ENCODE data around the gene EMP2.
"Not testable (repeated sequence)": the region's sequence is repeated elsewhere in the genome, so short reads cannot be mapped to it uniquely, and the experiment has no call there.

The EMP2 gene

GRCh38 chr16:10514369-10515055 lies 65.9 kb downstream of the EMP2 start:
- POLR2A ChIA-PET: interaction anchor here (0.7 kb wide), 1 partner anchor 14 kb away, joined by 3 read pairs; no protein-coding TSS in a partner anchor
- CTCF ChIA-PET: interaction anchor here (0.6 to 9.3 kb wide), 13 partner anchors 8 to 435 kb away, joined by 3 to 103 read pairs (median 4); no protein-coding TSS in a partner anchor
- DNase-seq: peak; percentile 64 to 84 (median 77)
- peaks cover 0 to 8% (median 4%) of the 10 kb centered on the region in 4 experiments for H3K4me1 ChIP-seq (ENCODE audit: control extremely low read depth in 1 of 4, control insufficient read depth in 4 of 4, insufficient read depth in 4 of 4, low read length in 3 of 4)
- H3K27ac ChIP-seq (ENCODE audit: insufficient read depth in 1 of 2, low read depth in 1 of 2, low read length in 2 of 2, poor library complexity in 1 of 2, severe bottlenecking in 2 of 2): no peak overlapping the region
- no peaks in the 10 kb centered on the region for H3K36me3 ChIP-seq (ENCODE audit: control insufficient read depth in 4 of 4, insufficient read depth in 4 of 4, low read length in 3 of 4)
- no peak overlapping the region for H3K4me3 ChIP-seq (ENCODE audit: control insufficient read depth in 1 of 7, extremely low read depth in 1 of 7, insufficient read depth in 4 of 7, low read depth in 2 of 7, low read length in 6 of 7)
- H3K9me3 ChIP-seq (ENCODE audit: control extremely low read depth in 1 of 5, control insufficient read depth in 4 of 5, insufficient read depth in 2 of 5, low read depth in 1 of 5, low read length in 4 of 5): no peaks in the 10 kb centered on the region
- 43% methylated on average over 4 of the region's 6 CpGs for WGBS (ENCODE audit: insufficient coverage)
- no peaks in the 10 kb centered on the region for H3K27me3 ChIP-seq (replicated peaks in 2 of 5; ENCODE audit: control insufficient read depth in 4 of 5, insufficient read depth in 5 of 5, low read length in 4 of 5)

GRCh38 chr16:10511829-10512228 lies 68.6 kb downstream of the EMP2 start:
- Histone ChIP-seq H3K27ac (ENCODE audit: insufficient read depth in 1 of 2, low read depth in 1 of 2, low read length in 2 of 2, poor library complexity in 1 of 2, severe bottlenecking in 2 of 2) (no peak overlapping the region), H3K36me3 (ENCODE audit: control insufficient read depth in 4 of 4, insufficient read depth in 4 of 4, low read length in 3 of 4) (no peaks in the 10 kb centered on the region), H3K4me1 (ENCODE audit: control extremely low read depth in 1 of 4, control insufficient read depth in 4 of 4, insufficient read depth in 4 of 4, low read length in 3 of 4) (peaks cover 0 to 8% (median 4%) of the 10 kb centered on the region in 4 experiments), H3K4me3 (ENCODE audit: control insufficient read depth in 1 of 7, extremely low read depth in 1 of 7, insufficient read depth in 4 of 7, low read depth in 2 of 7, low read length in 6 of 7) (no peak overlapping the region), H3K9me3 (ENCODE audit: control extremely low read depth in 1 of 5, control insufficient read depth in 4 of 5, insufficient read depth in 2 of 5, low read depth in 1 of 5, low read length in 4 of 5) (no peaks in the 10 kb centered on the region), H3K27me3 (replicated peaks in 2 of 5; ENCODE audit: control insufficient read depth in 4 of 5, insufficient read depth in 5 of 5, low read length in 4 of 5) (no peaks in the 10 kb centered on the region)
- ChIA-PET CTCF (interaction anchor here (1.2 to 9.3 kb wide), 3 partner anchors 196 to 255 kb away, joined by 4 to 103 read pairs (median 6); no protein-coding TSS in a partner anchor), POLR2A (no interaction called here)
- WGBS (ENCODE audit: insufficient coverage): no CpG with 5 or more reads among the region's 1 CpG
- DNase-seq: peak in 2 of 3 donors; percentile 51 to 52

- 60% methylated on average over 1 of the region's 2 CpGs for WGBS (ENCODE audit: insufficient coverage)
- ChIA-PET CTCF (interaction anchor here (1.1 to 9.3 kb wide), 6 partner anchors 129 to 253 kb away, joined by 3 to 103 read pairs (median 4); no protein-coding TSS in a partner anchor), POLR2A (interaction anchor here (0.6 to 0.9 kb wide), 2 partner anchors 195 to 267 kb away, joined by 3 read pairs; no protein-coding TSS in a partner anchor)
- no peak overlapping the region for H3K4me3 ChIP-seq (ENCODE audit: control insufficient read depth in 1 of 7, extremely low read depth in 1 of 7, insufficient read depth in 4 of 7, low read depth in 2 of 7, low read length in 6 of 7)
- H3K36me3 ChIP-seq (ENCODE audit: control insufficient read depth in 4 of 4, insufficient read depth in 4 of 4, low read length in 3 of 4): no peaks in the 10 kb centered on the region
- peaks cover 0 to 8% (median 4%) of the 10 kb centered on the region in 4 experiments for H3K4me1 ChIP-seq (ENCODE audit: control extremely low read depth in 1 of 4, control insufficient read depth in 4 of 4, insufficient read depth in 4 of 4, low read length in 3 of 4)
- DNase-seq: no peak
- no peak overlapping the region for H3K27ac ChIP-seq (ENCODE audit: insufficient read depth in 1 of 2, low read depth in 1 of 2, low read length in 2 of 2, poor library complexity in 1 of 2, severe bottlenecking in 2 of 2)
- no peaks in the 10 kb centered on the region for H3K27me3 ChIP-seq (replicated peaks in 2 of 5; ENCODE audit: control insufficient read depth in 4 of 5, insufficient read depth in 5 of 5, low read length in 4 of 5)
- H3K9me3 ChIP-seq (ENCODE audit: control extremely low read depth in 1 of 5, control insufficient read depth in 4 of 5, insufficient read depth in 2 of 5, low read depth in 1 of 5, low read length in 4 of 5): no peaks in the 10 kb centered on the region
Measured at GRCh38 chr16:10510279-10510678, 70.1 kb downstream of the EMP2 start.

GRCh38 chr16:10509534-10510025 lies 70.8 kb downstream of the EMP2 start:
- Histone ChIP-seq H3K4me3 (ENCODE audit: control insufficient read depth in 1 of 7, extremely low read depth in 1 of 7, insufficient read depth in 4 of 7, low read depth in 2 of 7, low read length in 6 of 7) (no peak overlapping the region), H3K27me3 (replicated peaks in 2 of 5; ENCODE audit: control insufficient read depth in 4 of 5, insufficient read depth in 5 of 5, low read length in 4 of 5) (no peaks in the 10 kb centered on the region), H3K36me3 (ENCODE audit: control insufficient read depth in 4 of 4, insufficient read depth in 4 of 4, low read length in 3 of 4) (no peaks in the 10 kb centered on the region), H3K9me3 (ENCODE audit: control extremely low read depth in 1 of 5, control insufficient read depth in 4 of 5, insufficient read depth in 2 of 5, low read depth in 1 of 5, low read length in 4 of 5) (peaks cover 0 to 2% (median 0%) of the 10 kb centered on the region in 5 experiments), H3K27ac (ENCODE audit: insufficient read depth in 1 of 2, low read depth in 1 of 2, low read length in 2 of 2, poor library complexity in 1 of 2, severe bottlenecking in 2 of 2) (no peak overlapping the region), H3K4me1 (ENCODE audit: control extremely low read depth in 1 of 4, control insufficient read depth in 4 of 4, insufficient read depth in 4 of 4, low read length in 3 of 4) (peaks cover 0 to 3% (median 0%) of the 10 kb centered on the region in 4 experiments)
- 39% methylated on average over 4 of the region's 6 CpGs for WGBS (ENCODE audit: insufficient coverage)
- POLR2A ChIA-PET: interaction anchor here (0.9 kb wide), 1 partner anchor 195 kb away, joined by 3 read pairs; no protein-coding TSS in a partner anchor
- CTCF ChIA-PET: interaction anchor here (0.6 to 9.3 kb wide), 7 partner anchors 194 to 254 kb away, joined by 3 to 103 read pairs (median 4); no protein-coding TSS in a partner anchor
- peak; percentile 81 to 88 (median 85) for DNase-seq

GRCh38 chr16:10505286-10505685 lies 75.1 kb downstream of the EMP2 start:
- H3K36me3 ChIP-seq (ENCODE audit: control insufficient read depth in 4 of 4, insufficient read depth in 4 of 4, low read length in 3 of 4); H3K4me1 ChIP-seq (ENCODE audit: control extremely low read depth in 1 of 4, control insufficient read depth in 4 of 4, insufficient read depth in 4 of 4, low read length in 3 of 4); H3K27ac ChIP-seq (ENCODE audit: insufficient read depth in 1 of 2, low read depth in 1 of 2, low read length in 2 of 2, poor library complexity in 1 of 2, severe bottlenecking in 2 of 2); DNase-seq; H3K27me3 ChIP-seq (replicated peaks in 2 of 5; ENCODE audit: control insufficient read depth in 4 of 5, insufficient read depth in 5 of 5, low read length in 4 of 5); H3K9me3 ChIP-seq (ENCODE audit: control extremely low read depth in 1 of 5, control insufficient read depth in 4 of 5, insufficient read depth in 2 of 5, low read depth in 1 of 5, low read length in 4 of 5); H3K4me3 ChIP-seq (ENCODE audit: control insufficient read depth in 1 of 7, extremely low read depth in 1 of 7, insufficient read depth in 4 of 7, low read depth in 2 of 7, low read length in 6 of 7); POLR2A ChIA-PET: not testable (repeated sequence)
- CTCF ChIA-PET: interaction anchor here (0.6 to 1.1 kb wide), 3 partner anchors 37 to 317 kb away, joined by 3 read pairs; no protein-coding TSS in a partner anchor
- WGBS (ENCODE audit: insufficient coverage): 83% methylated on average over 3 of the region's 3 CpGs

GRCh38 chr16:10504404-10504885 lies 76.0 kb downstream of the EMP2 start:
- ChIA-PET CTCF (interaction anchor here (0.6 to 1.1 kb wide), 4 partner anchors 24 to 414 kb away, joined by 3 to 4 read pairs (median 3); no protein-coding TSS in a partner anchor), POLR2A (no interaction called here)
- no peak overlapping the region for H3K4me3 ChIP-seq (ENCODE audit: control insufficient read depth in 1 of 7, extremely low read depth in 1 of 7, insufficient read depth in 4 of 7, low read depth in 2 of 7, low read length in 6 of 7)
- no peaks in the 10 kb centered on the region for H3K36me3 ChIP-seq (ENCODE audit: control insufficient read depth in 4 of 4, insufficient read depth in 4 of 4, low read length in 3 of 4)
- DNase-seq: peak in 2 of 3 donors; percentile 34 to 60
- peaks cover 0 to 2% (median 0%) of the 10 kb centered on the region in 5 experiments for H3K9me3 ChIP-seq (ENCODE audit: control extremely low read depth in 1 of 5, control insufficient read depth in 4 of 5, insufficient read depth in 2 of 5, low read depth in 1 of 5, low read length in 4 of 5)
- no peaks in the 10 kb centered on the region for H3K4me1 ChIP-seq (ENCODE audit: control extremely low read depth in 1 of 4, control insufficient read depth in 4 of 4, insufficient read depth in 4 of 4, low read length in 3 of 4)
- no peak overlapping the region for H3K27ac ChIP-seq (ENCODE audit: insufficient read depth in 1 of 2, low read depth in 1 of 2, low read length in 2 of 2, poor library complexity in 1 of 2, severe bottlenecking in 2 of 2)
- 67% methylated on average over 2 of the region's 2 CpGs for WGBS (ENCODE audit: insufficient coverage)
- no peaks in the 10 kb centered on the region for H3K27me3 ChIP-seq (replicated peaks in 2 of 5; ENCODE audit: control insufficient read depth in 4 of 5, insufficient read depth in 5 of 5, low read length in 4 of 5)

GRCh38 chr16:10502776-10503175 lies 77.6 kb downstream of the EMP2 start:
- ChIA-PET CTCF (no interaction called here), POLR2A (no interaction called here)
- WGBS (ENCODE audit: insufficient coverage): no CpG with 5 or more reads among the region's 6 CpGs
- no peaks in the 10 kb centered on the region for H3K36me3 ChIP-seq (ENCODE audit: control insufficient read depth in 4 of 4, insufficient read depth in 4 of 4, low read length in 3 of 4)
- no peak for DNase-seq
- H3K27ac ChIP-seq (ENCODE audit: insufficient read depth in 1 of 2, low read depth in 1 of 2, low read length in 2 of 2, poor library complexity in 1 of 2, severe bottlenecking in 2 of 2): no peak overlapping the region
- peaks cover 0 to 2% (median 0%) of the 10 kb centered on the region in 5 experiments for H3K9me3 ChIP-seq (ENCODE audit: control extremely low read depth in 1 of 5, control insufficient read depth in 4 of 5, insufficient read depth in 2 of 5, low read depth in 1 of 5, low read length in 4 of 5)
- H3K27me3 ChIP-seq (replicated peaks in 2 of 5; ENCODE audit: control insufficient read depth in 4 of 5, insufficient read depth in 5 of 5, low read length in 4 of 5): no peaks in the 10 kb centered on the region
- no peak overlapping the region for H3K4me3 ChIP-seq (ENCODE audit: control insufficient read depth in 1 of 7, extremely low read depth in 1 of 7, insufficient read depth in 4 of 7, low read depth in 2 of 7, low read length in 6 of 7)
- H3K4me1 ChIP-seq (ENCODE audit: control extremely low read depth in 1 of 4, control insufficient read depth in 4 of 4, insufficient read depth in 4 of 4, low read length in 3 of 4): no peaks in the 10 kb centered on the region

Measured in common myeloid progenitor, CD34-positive (primary cell).